Measurements from ENCODE around the gene TGIF1.
A peak's percentile ranks its signal among the peaks of the same experiment; 100 is the strongest.

The TGIF1 gene

DNA sequence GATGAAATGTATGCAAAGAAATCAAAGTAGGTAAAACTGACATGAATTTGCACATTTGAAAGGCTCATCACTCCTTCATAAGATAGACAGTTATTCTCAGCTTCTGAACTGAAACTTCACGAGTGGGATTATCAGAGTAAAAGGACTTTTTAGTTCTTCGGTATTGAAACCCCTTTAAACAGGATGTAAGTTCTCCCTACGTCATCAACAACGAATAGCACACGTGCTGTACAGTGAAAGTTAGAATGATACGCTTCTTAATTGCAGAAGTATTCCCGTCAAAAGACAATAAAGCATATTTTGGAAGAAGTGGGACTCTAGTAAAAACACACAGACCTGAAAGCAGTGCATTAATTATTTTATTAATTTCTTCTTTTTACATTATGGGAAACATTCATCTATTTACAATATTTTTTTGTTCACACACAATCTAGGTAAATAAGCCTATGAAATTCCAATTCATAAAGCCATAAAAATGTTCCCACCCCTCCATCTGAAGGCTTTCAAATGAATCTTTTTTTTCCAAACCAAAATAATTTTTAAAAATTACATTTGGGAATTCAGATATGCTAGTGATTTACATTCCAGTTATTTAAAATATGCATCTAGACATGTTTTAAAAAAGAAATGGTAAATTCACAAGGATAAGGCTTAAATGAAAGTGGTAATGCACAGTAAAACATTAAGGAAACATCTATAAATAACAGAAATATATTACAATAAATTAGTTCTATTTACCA is 45.9 kb downstream of the TGIF1 start:
- Histone ChIP-seq H3K36me3 (ENCODE audit: insufficient read depth, low read length) (no peaks in the 10 kb centered on the region), H3K9ac (ENCODE audit: low read depth, low read length) (no peak overlapping the region), H3K4me1 (ENCODE audit: insufficient read depth, low read length) (peaks cover 20% of the 10 kb centered on the region), H3K9me3 (ENCODE audit: control insufficient read depth, insufficient read depth, low read length) (no peaks in the 10 kb centered on the region)

DNA sequence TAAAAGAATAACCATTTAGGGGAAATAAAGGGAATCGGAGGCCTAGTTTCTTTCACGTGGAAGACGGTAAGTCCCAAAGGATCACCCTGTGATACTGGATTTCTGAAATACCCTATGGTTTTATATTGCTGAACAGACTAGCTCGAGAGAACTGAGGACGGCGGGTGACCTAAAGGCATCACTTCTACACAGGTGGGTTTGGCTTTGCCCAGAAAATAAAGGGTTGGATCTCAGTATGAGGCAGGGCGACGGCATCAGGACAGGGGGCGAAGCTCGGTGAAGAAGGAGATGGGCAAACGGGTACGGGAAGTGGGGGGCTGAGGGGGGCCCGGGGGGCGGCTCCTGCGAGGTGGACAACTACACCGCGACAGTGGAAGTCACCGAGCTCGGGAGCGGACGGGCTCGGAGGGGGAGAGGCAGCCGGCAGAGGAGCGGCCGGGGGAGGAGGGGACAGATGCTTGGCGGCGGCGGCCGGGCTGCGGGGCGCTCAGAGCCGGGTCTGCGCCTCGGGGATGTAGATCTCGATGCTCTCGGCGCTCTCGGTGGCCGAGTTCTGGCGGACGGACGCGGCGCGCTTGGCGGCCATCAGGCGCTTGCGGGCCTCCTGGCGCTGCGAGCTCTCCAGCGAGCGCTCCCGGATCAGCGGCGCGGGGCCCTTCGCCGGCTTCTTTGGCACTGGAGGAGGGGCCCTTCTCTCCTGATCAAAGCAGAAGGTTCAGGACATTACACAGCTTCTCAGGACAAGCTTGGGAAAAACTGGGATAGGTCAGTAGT is 48.9 kb downstream of the TGIF1 start:
- peak overlapping the region; percentile 49 for H3K9ac ChIP-seq (ENCODE audit: low read depth, low read length)

DNA sequence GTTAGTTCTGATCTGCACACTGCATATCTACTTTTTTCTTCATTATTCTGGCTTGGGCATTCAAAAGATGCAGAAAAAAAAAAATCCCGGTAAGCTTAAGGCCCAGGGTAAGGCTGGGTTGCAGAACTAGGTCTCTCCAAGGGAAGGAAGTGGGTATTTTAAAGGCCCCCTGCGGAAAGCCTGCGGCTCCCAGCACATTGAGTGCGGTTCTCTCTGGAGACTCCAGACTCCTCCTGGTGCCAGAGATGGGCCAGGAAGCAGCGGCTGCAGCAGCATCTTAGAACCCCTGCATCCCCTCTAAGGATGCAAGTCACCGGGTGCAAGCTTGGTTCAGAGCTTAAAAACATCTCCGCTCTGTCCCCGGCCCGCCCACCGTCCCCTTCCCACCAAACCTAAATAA is 49.5 kb downstream of the TGIF1 start:
- no peaks in the 10 kb centered on the region for H3K9me3 ChIP-seq (ENCODE audit: control insufficient read depth, insufficient read depth, low read length)
- peaks cover 9% of the 10 kb centered on the region for H3K4me1 ChIP-seq (ENCODE audit: insufficient read depth, low read length)
- no peaks in the 10 kb centered on the region for H3K36me3 ChIP-seq (ENCODE audit: insufficient read depth, low read length)
- H3K9ac ChIP-seq (ENCODE audit: low read depth, low read length), result peak overlapping the region; percentile 49

More for the DNA sequence above, 48.9 kb downstream of the TGIF1 start:
- no peaks in the 10 kb centered on the region for H3K9me3 ChIP-seq (ENCODE audit: control insufficient read depth, insufficient read depth, low read length)
- peaks cover 10% of the 10 kb centered on the region for H3K4me1 ChIP-seq (ENCODE audit: insufficient read depth, low read length)
- H3K36me3 ChIP-seq (ENCODE audit: insufficient read depth, low read length), result no peaks in the 10 kb centered on the region

DNA sequence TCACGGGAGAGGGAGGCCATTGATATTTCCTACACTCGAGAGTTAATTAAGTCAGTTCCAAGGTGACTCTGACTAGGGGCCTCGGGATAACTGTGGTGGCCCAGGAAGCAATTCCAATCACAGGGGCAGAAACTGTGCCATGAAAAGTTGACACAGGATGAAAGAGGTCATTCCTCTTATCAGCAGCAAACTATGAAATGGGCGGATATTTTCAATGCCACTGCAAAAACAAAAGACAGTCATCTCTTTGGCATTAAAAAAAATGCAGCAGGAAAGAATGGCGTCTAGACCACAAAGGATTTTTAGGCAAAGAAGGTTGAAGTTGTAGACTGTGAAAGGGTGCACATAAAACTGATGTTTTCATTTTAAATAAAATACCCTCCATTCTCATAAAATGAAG is 50.0 kb downstream of the TGIF1 start:
- peaks cover 9% of the 10 kb centered on the region for H3K4me1 ChIP-seq (ENCODE audit: insufficient read depth, low read length)
- H3K9ac ChIP-seq (ENCODE audit: low read depth, low read length), result no peak overlapping the region
- H3K36me3 ChIP-seq (ENCODE audit: insufficient read depth, low read length), result no peaks in the 10 kb centered on the region
- H3K9me3 ChIP-seq (ENCODE audit: control insufficient read depth, insufficient read depth, low read length), result no peaks in the 10 kb centered on the region

DNA sequence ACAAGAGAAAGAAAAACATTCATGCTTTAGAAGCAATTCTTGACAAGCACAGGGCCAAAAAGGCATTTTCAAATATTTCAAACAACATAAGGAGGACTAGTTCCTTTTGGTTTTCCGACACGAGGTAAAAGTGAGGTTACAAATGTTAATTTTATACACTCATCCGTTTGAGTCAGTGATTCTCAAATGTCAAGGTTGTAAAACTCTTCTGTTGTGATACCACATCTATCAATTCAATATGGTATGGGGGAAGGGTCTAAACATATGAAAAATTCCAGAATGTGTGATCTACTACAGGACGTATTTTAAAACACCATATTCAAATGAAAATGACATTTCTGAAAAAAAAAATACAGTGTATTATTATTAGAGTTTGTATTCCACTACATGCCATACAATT is 52.7 kb downstream of the TGIF1 start:
- Histone ChIP-seq H3K9ac (ENCODE audit: low read depth, low read length) (no peak overlapping the region), H3K36me3 (ENCODE audit: insufficient read depth, low read length) (no peaks in the 10 kb centered on the region), H3K9me3 (ENCODE audit: control insufficient read depth, insufficient read depth, low read length) (no peaks in the 10 kb centered on the region), H3K4me1 (ENCODE audit: insufficient read depth, low read length) (peaks cover 9% of the 10 kb centered on the region)

- no peaks in the 10 kb centered on the region for H3K9me3 ChIP-seq (ENCODE audit: control insufficient read depth, insufficient read depth, low read length)
- peaks cover 22% of the 10 kb centered on the region for H3K4me1 ChIP-seq (ENCODE audit: insufficient read depth, low read length)
- no peak overlapping the region for H3K9ac ChIP-seq (ENCODE audit: low read depth, low read length)
- no peaks in the 10 kb centered on the region for H3K36me3 ChIP-seq (ENCODE audit: insufficient read depth, low read length)
Measured at GRCh38 chr18:3504637-3505036, 54.7 kb downstream of the TGIF1 start.

- Histone ChIP-seq H3K9me3 (ENCODE audit: control insufficient read depth, insufficient read depth, low read length) (no peaks in the 10 kb centered on the region), H3K36me3 (ENCODE audit: insufficient read depth, low read length) (no peaks in the 10 kb centered on the region), H3K4me1 (ENCODE audit: insufficient read depth, low read length) (peaks cover 19% of the 10 kb centered on the region), H3K9ac (ENCODE audit: low read depth, low read length) (no peak overlapping the region)
Measured at GRCh38 chr18:3508576-3509549, 58.9 kb downstream of the TGIF1 start.
